ENCODE measurements around the gene PPP2R2C. TPM values are rescaled to one million over a fixed set of nuclear protein-coding genes. Genes with fewer than 3 reads are reported as not detected.

The PPP2R2C gene
- total RNA-seq, 1 experiment from 2014 or later, result 8.1 TPM

DNA sequence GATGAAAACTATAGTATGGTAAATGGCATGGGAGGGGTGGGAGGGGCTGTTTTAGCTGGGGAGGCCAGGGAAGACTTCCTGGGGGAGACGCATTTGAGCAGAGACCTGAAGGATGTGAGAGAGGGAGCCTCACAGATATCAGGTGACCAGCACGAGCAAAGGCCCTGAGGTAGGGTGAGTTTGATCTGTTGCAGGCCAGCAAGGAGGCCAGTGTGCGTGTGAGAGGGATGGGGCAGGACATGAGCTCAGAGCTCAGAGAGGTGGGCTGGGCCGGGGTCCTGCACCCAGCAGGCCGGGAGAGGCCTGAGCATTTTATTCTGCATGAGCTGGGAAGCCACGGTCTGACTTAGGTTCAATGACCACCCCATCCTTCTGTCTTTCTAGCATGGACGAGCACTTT, 80.0 kb downstream of the PPP2R2C start:
- TF ChIP-seq, protein P1, sequence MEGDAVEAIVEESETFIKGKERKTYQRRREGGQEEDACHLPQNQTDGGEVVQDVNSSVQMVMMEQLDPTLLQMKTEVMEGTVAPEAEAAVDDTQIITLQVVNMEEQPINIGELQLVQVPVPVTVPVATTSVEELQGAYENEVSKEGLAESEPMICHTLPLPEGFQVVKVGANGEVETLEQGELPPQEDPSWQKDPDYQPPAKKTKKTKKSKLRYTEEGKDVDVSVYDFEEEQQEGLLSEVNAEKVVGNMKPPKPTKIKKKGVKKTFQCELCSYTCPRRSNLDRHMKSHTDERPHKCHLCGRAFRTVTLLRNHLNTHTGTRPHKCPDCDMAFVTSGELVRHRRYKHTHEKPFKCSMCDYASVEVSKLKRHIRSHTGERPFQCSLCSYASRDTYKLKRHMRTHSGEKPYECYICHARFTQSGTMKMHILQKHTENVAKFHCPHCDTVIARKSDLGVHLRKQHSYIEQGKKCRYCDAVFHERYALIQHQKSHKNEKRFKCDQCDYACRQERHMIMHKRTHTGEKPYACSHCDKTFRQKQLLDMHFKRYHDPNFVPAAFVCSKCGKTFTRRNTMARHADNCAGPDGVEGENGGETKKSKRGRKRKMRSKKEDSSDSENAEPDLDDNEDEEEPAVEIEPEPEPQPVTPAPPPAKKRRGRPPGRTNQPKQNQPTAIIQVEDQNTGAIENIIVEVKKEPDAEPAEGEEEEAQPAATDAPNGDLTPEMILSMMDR (conservative IDR thresholded peaks at IDR 0.05), result no peak
- DNase-seq, result no peak
- Mint-ChIP-seq H3K4me3 (no peak overlapping the region; a peak in 1 of 5 replicates), H3K27me3 (ENCODE audit: low read depth) (no peaks in the 10 kb centered on the region), H3K9me3 (no peaks in the 10 kb centered on the region), H3K36me3 (ENCODE audit: insufficient read depth in 1 of 3, low read depth in 3 of 3) (no peaks in the 10 kb centered on the region; a peak in 1 of 7 replicates), H3K4me1 (peaks cover 0 to 14% of the 10 kb centered on the region in 2 experiments; a peak in 1 of 4 replicates), H3K27ac (no peak overlapping the region)
- Histone ChIP-seq H3K23me2 (ENCODE audit: insufficient read length, low read depth, low read length, poor library complexity, severe bottlenecking) (no peaks in the 10 kb centered on the region), H2BK15ac (ENCODE audit: low read depth, low read length) (no peak overlapping the region), H2BK5ac (ENCODE audit: insufficient read length, low read length) (no peak overlapping the region), H3K4ac (ENCODE audit: low read depth, low read length) (no peak overlapping the region), H3K79me1 (ENCODE audit: insufficient read depth, low read depth, low read length, poor library complexity, severe bottlenecking) (no peaks in the 10 kb centered on the region), H2AFZ (ENCODE audit: low read length) (no peak overlapping the region), H3K23ac (ENCODE audit: insufficient read length, low read depth, low read length) (no peak overlapping the region), H2BK12ac (ENCODE audit: insufficient read length, low read depth, low read length) (no peak overlapping the region), H3K18ac (ENCODE audit: insufficient read length, low read depth, low read length) (no peak overlapping the region), H2BK120ac (ENCODE audit: low read depth, low read length, poor library complexity, severe bottlenecking) (no peak overlapping the region), H3K9ac (ENCODE audit: extremely low read depth, insufficient read length, low read length) (no peak overlapping the region), H4K91ac (ENCODE audit: insufficient read length, low read depth, low read length) (no peak overlapping the region), H3K9me3 (ENCODE audit: control insufficient read depth, low read depth, low read length) (no peaks in the 10 kb centered on the region), H3K4me1 (ENCODE audit: insufficient read depth, low read length) (no peaks in the 10 kb centered on the region), H3T11ph (ENCODE audit: low read length) (no peak overlapping the region), H4K8ac (replicated peaks; ENCODE audit: insufficient read length, low read depth, low read length) (no peak overlapping the region), H3K4me2 (ENCODE audit: insufficient read depth, insufficient read length, low read length) (no peak overlapping the region), H3K56ac (ENCODE audit: insufficient read length, low read depth, low read length) (no peak overlapping the region), H2AK5ac (ENCODE audit: insufficient read length, low read length) (no peak overlapping the region), H4K5ac (ENCODE audit: insufficient read length, low read depth, low read length) (no peak overlapping the region), H4K20me1 (ENCODE audit: control insufficient read depth, insufficient read depth, insufficient read length) (no peaks in the 10 kb centered on the region), H3K14ac (ENCODE audit: insufficient read depth, low read length) (no peak overlapping the region), H2BK20ac (ENCODE audit: low read depth, low read length, poor library complexity, severe bottlenecking) (no peak overlapping the region), H3K27me3 (ENCODE audit: insufficient read depth, low read length) (no peaks in the 10 kb centered on the region), H3K27ac (ENCODE audit: insufficient read length, low read depth, low read length) (no peak overlapping the region), H3K79me2 (ENCODE audit: insufficient read depth, low read length) (no peaks in the 10 kb centered on the region)
- whole genome bisulfite sequencing (ENCODE audit: extremely low coverage, insufficient read length, low lambda C conversion rate), result no CpG with 5 or more reads among the region's 7 CpGs

All from H9 (cell line).